NCI-H524 (cell line): ENCODE results near the gene ANKDD1B.
A peak's percentile ranks its signal among the peaks of the same experiment; 100 is the strongest.

Source experiments
- DNase-seq, 2 experiments: peaks; one replicate each; lab custom pipeline; 2025; lab: John Stamatoyannopoulos, UW

The ANKDD1B gene

DNA sequence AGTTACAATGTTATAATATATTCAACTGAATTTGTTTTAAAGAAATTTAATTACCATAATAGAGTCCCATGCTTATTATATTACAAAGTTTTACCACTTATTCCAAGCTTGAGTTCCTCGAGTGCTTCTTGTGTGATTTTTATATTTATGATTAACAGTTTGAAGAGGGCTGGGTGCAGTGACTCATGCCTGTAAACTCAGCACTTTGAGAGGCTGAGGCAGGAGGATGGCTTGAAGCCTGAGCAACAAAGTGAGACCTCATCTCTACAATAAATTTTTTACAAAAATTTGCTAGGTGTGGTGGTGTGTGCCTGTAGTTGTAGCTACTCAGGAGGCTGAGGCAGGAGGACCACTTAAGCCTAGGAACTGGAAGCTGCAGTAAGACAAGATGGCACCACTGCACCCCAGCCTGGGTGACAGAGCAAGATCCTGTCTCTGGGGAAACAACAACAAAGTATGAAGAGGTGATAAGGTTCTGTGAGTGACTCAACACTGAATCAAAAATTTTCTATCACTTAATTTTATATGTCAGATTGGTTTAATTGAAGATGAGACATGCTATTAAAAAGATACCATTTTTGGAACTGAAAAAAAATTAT lies 96.8 kb downstream of the ANKDD1B start:
- no peak for DNase-seq

DNA sequence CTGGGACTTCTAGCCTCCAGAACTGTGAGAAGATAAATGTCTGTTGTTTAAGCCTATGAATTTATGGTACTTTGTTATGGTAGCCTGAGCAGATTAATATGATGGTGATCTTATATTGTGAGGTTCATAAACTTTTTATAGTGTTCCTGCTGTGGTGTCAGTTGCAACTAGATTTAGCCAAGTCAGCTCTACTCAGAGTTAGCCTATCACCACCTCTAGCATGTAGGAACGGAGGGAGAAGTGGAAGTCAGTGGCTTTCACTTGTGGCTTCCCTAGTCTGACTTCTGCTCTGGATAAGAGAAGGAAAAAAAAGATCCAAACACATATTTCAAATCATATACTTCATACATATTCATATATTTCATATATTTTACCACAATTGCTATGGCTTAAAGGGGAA lies 99.4 kb downstream of the ANKDD1B start:
- DNase-seq = no peak

GRCh38 chr5:75711151-75711550 lies 99.9 kb downstream of the ANKDD1B start:
- no peak for DNase-seq

DNA sequence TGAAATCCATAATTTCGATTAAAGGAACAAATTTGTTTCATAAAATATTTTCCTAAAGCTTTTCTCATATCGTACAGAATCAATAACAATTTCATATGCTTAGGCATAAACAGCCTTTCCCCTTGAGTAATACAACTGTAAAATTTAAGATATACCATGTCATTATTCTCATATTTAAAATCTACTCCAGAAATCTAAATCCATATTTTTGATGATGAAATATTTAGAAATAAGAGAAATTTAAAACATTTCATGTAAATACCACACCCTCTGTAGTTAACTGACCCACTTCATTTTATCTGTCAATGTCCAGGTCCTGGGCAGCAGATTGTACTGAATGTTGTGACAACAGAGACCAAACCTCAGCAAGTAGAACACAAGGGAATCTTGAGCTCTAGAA lies 100.8 kb downstream of the ANKDD1B start:
- DNase-seq = no peak

GRCh38 chr5:75716715-75717081 lies 105.4 kb downstream of the ANKDD1B start:
- DNase-seq = peak in 1 of 2 experiments; percentile 37

DNA sequence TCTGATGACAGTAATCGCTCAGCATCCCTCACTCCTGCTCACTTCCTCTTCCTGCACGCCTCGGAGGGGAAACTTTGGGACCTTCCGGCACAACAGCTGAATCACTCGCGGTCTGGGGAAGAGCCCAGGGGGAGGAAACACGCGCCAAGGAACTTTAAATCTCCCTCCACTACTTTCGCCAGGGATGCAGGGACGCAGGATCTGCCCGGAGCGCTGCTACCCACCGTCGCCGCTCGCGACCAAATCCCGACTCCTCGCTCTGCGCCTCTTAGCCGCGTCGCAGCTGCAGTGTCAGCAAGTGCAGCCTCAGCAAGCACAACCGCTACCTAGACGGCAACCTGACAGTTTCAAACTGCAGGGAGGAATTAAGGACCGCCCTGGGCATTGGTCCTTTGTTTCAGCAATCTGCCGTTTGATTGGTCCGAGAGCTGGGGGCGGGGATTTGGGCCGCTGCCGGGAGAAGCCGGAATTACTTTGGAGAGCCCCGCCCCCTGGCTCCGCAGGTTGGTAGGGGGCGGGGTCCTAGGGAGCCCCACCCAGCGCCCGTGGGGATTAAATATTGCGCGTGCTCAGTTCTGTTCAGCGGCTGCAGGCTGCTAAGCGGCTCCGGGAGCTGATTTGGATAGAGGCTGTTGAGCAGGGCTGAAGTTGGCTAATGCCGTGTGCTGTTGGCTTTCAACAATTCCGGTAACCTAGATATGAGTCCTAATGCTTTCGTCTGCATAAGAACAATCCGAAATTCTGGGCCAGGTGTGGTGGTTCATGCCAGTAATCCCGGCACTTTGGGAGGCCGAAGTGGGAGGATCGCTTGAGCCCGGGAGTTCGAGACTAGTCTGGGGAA lies 106.0 kb downstream of the ANKDD1B start, which contains the start of gene POC5:
POC5 (minus strand) TSS at position 356 of the 841 bp plus-strand sequence. CDS start 4,500 bp downstream, outside the sequence.
- peak; percentile 92 to 97 for DNase-seq

- DNase-seq = no peak
These were observed 109.6 kb downstream of the ANKDD1B start for GRCh38 chr5:75720882-75721281.
